Activated gamma-delta T cell (primary cell): Measurements from ENCODE around the gene ARHGEF37.

ENCODE experiments used
- DNase-seq: peaks from one replicate; lab custom pipeline; 2025; lab: John Stamatoyannopoulos, UW

The ARHGEF37 gene

GRCh38 chr5:149600932-149601331 lies 19.6 kb downstream of the ARHGEF37 start:
- DNase-seq = no peak

- no peak for DNase-seq
Observed at GRCh38 chr5:149603210-149603609, 21.9 kb downstream of the ARHGEF37 start.

GRCh38 chr5:149603920-149604319 lies 22.6 kb downstream of the ARHGEF37 start:
- no peak for DNase-seq

GRCh38 chr5:149604321-149604720 lies 23.0 kb downstream of the ARHGEF37 start:
- no peak for DNase-seq

GRCh38 chr5:149605354-149605997 lies 24.2 kb downstream of the ARHGEF37 start:
- DNase-seq = no peak

- no peak for DNase-seq
Observed at GRCh38 chr5:149605998-149606724, 24.9 kb downstream of the ARHGEF37 start.

GRCh38 chr5:149608936-149609545 lies 27.7 kb downstream of the ARHGEF37 start:
- DNase-seq = no peak

GRCh38 chr5:149609640-149610219 lies 28.4 kb downstream of the ARHGEF37 start:
- no peak for DNase-seq

- no peak for DNase-seq
Observed at GRCh38 chr5:149610589-149611255, 29.4 kb downstream of the ARHGEF37 start.

- no peak for DNase-seq
Observed at GRCh38 chr5:149611326-149611725, 30.0 kb downstream of the ARHGEF37 start.

- DNase-seq = no peak
Observed at GRCh38 chr5:149614034-149614907, 33.0 kb downstream of the ARHGEF37 start.

GRCh38 chr5:149615976-149616375 lies 34.7 kb downstream of the ARHGEF37 start:
- no peak for DNase-seq

GRCh38 chr5:149616727-149617285 lies 35.5 kb downstream of the ARHGEF37 start:
- no peak for DNase-seq

GRCh38 chr5:149617760-149618306 lies 36.5 kb downstream of the ARHGEF37 start:
- DNase-seq = no peak

GRCh38 chr5:149618581-149619248 lies 37.4 kb downstream of the ARHGEF37 start:
- DNase-seq = no peak

- no peak for DNase-seq
Observed at GRCh38 chr5:149621415-149622098, 40.3 kb downstream of the ARHGEF37 start.

- no peak for DNase-seq
Observed at GRCh38 chr5:149622466-149622865, 41.2 kb downstream of the ARHGEF37 start.

- DNase-seq = no peak
Observed at GRCh38 chr5:149623473-149623872, 42.2 kb downstream of the ARHGEF37 start.

- no peak for DNase-seq
Observed at GRCh38 chr5:149627070-149627469, 45.8 kb downstream of the ARHGEF37 start.
